GM19372 (cell line): ENCODE results near the gene TMPRSS9.
"Not testable (repeated sequence)": the region's sequence is repeated elsewhere in the genome, so short reads cannot be mapped to it uniquely, and the experiment has no call there.

Experiments
- ATAC-seq: cut with Tn5 transposase; IDR thresholded peaks from one replicate; pipeline ENCODE4 v1.9.1; 2021; ENCODE audit warnings: mild to moderate bottlenecking, low read depth, moderate library complexity; ENCODE audit not compliant: unreplicated experiment

The TMPRSS9 gene

DNA sequence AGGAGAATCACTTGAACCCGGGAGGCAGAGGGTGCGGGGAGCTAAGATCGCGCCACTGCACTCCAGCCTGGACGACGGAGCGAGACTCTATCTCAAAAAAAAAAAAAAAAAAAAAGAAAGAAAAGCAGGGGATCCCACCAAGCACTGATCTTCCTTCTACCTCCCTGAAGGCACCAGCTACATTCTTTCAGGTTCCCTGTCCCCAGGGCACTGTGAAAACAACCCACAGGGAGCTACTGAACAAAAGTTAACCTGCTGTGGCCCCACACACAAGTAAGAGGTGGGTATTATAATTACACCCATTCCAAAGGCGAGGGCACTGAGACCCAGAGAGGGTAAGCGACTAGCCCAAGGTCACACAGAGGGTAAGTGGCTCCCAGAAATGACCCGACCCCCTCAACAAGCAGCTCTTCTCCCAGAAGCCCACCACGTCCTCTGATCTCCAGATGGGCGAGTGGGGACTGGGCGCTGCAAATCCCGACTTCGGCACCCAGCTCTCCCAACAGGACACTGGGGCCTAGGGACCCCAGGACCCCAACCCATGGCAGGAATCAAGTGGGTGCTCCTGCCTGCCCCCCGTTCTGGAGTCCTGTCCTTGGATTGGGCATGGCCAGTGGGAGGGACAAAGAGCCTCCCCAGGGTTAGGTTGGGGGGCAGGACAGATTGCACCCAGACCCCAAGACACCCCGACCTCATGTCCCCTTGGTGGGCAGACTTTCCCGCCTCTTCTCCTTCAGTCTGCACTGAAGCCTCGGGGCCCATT lies 94.3 kb downstream of the TMPRSS9 start:
- ATAC-seq, result no peak

DNA sequence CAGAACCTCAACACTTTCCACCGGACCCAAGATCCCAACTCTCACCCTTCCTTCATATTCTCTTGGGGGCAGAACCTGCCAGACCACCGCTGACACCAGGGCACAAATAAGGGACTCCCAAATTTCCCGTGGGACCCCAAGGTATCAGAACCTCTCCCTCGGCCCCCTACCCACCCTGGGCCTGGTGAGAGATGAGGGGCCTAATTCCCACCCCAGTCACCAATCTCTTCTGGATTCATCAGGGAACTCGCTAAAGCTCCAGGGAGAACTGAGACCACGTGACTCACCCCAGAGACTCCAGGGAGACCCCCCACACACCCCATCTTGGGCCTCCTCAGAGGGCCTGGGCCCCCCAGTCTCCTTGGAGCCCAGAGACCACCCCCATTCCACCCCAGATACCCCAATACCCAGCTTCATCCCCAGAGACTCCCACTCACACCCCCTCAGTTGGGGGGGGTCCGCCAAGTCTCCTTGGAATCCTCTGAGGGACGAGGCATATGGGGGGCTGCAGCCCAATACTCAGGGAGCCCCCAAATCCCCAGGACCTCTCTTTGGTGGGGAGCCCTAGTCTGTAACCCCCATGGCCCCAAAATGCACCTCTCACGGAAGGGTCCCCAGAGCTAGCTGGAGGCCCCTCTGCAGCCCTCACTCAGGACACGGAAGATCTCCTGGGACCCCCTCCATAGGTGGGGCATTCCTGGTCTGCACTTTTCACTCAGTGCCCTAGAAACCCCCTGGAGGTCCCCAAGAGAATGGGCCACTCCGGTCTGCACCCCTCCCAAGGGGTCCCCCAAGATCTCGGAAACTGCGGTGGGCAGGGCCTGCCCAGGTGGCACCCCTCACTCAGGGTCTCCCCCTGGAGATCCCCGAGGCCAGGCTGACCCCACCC lies 95.1 kb downstream of the TMPRSS9 start:
- ATAC-seq, result no peak

DNA sequence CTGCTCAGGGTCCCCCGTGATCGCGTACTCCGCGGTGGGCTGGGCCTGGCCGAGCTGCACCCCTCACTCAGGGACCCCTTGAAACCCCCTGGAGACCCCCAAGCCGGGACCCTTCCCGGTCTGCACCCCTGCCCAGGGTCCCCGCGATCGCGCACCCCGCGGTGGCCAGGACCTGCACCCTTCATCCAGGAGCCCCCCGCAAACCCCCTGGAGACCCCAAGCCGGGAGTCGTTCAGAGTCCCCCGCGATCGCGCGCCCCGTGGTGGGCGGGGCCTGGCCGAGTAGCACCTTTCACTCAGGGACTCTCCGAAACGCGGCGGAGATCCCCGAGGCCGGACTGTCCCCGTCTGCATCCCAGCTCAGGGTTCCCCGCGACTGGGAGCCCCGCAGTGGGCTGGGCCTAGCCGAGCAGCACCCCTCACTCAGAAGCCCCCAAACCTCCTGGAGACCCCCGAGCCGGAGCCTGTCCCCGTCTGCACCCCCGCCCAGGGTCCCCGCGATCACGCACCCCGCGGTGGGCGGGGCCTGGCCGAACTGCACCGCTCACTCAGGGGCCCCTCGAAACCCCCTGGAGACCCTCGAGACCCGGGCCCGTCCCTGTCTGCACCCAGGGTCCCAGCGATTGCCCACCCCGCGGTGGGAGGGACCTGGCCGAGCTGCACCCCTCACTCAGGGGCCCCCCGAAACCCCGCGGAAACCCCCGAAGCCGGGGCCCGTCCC lies 95.9 kb downstream of the TMPRSS9 start:
- ATAC-seq, result peak; percentile 31

DNA sequence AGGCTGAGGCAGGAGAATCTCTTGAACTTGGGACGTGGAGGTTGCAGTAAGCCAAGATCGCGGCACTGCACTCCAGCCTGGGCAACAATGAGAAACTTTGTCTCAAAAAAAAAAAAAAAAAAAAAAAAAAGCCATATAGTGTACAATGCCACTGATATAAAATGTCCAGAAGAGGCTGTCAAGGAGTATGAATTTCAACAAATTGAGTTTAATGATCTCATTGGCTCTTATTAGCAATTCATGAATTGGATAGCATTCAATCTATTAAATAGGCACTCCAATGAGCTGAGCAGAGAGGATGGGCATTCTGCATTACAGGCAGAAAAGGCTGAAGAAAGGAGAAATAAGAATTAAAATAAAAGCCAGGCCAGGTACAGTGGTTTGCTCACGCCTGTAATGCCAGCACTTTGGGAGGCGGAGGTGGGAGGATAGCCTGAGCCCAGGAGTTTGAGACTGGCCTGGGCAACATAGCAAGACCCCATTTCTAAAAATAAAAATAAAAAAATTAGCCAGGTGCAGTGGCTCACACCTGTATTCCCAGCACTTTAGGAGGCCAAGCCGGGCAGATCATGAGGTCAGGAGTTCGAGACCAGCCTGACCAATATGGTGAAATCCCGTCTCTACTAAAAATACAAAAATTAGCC lies 97.5 kb downstream of the TMPRSS9 start:
- no peak for ATAC-seq

DNA sequence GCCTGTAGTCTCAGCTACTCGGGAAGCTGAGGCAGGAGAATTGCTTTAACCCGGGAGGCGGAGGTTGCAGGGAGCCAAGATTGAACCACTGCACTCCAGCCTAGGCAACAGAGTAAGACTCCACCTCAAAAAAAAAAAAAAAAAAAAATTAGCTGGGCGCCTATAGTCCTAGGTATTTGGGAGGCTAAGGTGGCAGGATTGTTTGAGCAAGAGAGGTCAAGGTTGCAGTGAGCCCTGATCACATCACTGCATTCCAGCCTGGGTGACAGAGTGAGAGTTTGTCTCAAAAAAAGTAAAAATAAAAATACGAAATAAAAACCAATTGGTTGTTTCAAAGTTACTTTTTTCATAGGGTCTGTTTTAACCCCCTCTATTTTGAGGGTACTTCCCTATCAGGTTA lies 98.0 kb downstream of the TMPRSS9 start:
- no peak for ATAC-seq

DNA sequence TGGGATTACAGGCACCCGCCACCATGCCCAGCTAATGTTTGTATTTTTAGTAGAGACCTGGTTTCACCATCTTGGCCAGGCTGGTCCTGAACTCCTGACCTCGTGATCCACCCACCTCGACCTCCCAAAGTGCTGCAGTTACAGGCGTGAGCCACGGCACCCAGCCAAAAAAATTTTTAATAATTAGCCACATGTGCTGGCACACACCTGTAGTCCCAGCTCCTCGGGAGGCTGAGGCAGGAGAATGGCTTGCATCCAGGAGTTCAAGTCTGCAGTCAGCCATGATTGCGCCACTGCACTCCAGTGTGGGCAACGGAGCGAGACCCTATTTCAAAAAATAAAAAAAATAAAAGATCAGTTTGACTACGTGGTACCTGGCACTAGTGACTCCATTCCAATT lies 98.7 kb downstream of the TMPRSS9 start:
- not testable (repeated sequence) for ATAC-seq

DNA sequence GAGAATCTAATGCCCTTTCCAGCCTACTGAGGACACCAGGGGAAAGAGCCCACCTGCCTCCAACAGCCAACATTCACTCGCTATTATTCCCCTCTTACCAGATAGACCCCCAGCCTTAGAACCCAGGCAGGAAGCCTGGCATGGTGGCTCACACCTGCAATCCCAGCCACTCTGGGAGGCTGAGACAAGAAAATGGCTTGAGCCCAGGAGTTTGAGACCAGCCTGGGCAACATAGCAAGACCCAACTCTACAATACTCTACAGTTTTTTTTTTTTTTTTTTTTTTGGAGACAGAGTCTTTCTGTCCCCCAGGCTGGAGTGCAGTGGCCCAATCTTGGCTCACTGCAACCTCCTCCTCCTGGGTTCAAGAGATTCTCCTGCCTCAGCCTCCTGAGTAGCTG lies 100.2 kb downstream of the TMPRSS9 start:
- no peak for ATAC-seq

DNA sequence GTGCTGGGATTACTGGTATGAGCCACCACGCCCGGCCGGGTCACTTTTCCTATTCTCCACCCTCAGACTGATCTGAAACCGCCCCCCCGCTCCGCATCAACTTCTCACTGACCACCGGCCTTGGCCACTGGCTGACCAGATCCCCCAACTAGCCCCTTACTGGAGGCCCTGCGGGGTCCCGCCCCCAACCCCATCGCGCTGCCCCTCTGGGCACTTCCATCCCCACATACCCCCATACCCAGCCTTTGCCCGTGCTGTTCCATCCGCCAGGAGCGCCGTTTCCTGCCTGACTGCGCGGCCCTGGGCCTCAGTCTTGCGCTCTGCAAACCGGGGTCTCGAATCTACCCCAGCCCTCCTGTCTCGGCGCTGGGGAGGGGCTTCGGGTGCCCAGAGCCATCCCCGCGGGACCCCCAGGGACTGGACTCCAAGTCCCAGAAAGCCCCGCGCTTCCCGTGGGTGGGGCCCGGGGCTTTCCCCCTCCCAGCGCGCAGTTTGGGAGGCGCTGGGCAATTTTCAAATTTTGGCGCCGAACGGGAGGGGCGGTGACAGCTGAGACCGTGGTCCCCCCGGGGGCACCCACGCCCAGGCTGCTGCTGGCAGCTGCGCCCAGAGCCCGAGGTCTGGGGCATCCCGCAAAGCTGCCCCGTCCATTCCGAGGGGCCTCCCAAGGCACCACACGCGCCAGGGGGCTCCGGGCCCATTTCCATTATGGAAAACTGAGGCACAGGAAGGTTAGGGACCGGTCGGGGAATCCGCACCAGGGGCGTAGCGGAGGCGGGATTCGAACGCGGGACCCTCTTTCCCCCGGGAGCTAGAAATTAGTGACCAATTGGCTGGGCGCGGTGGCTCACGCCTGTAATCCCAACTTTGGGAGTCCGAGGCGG lies 101.9 kb downstream of the TMPRSS9 start:
- no peak for ATAC-seq

DNA sequence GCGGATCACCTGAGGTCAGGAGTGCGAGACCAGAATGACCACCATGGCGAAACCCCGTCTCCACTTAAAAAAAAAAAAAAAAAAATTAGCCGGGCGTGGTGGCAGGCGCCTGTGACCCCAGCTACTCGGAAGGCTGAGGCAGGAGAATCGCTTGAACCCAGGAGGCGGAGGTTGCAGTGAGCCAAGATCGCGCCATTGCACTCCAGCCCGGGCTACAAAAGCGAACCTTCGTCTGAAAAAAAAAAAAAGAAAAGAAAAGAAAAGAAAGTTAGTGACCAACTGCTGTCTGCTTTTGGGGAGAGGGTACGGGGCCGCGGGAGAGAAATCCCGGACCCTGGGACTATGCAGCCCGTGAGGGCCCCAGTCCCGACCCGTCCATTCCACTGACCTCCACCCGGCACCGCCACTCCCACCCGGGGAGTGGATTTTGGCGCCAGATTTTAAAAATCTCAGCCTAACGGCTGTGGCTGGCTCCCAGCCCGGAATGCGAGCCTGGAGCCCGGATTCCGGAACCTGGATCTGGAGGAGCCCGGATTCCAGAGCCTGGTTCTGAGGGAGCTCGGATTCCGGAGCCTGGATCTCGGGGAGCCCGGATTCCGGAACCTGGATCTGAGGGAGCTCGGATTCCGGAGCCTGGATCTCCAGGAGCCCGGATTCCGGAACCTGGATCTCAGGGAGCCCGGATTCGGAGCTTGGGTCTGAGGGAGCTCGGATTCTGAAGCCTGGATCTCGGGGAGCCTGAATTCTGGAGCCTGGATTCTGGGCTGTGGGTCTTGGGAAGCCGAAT lies 102.8 kb downstream of the TMPRSS9 start:
- no peak for ATAC-seq

DNA sequence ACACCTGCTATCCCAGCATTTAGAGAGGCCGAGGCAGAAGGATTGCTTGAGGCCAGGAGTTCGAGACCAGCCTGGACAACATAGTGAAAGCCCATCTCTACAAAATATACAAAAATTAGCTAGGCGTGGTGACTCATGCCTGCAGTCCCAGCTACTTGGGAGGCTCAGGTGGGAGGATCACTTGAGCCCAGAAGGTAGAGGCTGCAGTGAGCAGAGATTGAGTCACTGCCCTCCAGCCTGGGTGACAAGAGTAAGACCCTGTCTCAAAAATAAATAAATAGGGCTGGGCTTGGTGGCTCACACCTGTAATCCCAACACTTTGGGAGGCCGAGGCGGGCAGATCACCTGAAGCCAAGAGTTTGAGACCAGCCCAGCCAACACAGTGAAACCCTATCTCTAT lies 103.6 kb downstream of the TMPRSS9 start:
- not testable (repeated sequence) for ATAC-seq

DNA sequence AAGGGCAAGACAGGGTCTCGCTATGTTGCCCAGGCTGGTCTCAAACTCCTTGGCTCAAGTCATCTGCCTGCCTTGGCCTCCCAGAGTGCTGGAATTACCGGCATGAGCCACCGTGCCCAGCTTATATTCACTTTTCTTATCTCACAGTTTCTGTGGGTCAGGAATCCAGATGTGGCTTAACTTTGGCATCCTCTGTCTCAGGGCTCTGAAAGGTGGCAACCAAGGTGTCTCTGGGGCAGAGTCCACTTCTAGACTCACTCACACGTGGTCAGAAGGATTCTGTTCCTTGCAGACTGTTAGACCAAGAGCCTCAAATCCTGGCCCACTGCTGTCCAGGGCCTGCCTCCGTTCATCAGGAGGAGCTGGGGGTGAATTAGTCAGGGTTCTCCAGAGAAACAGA lies 104.3 kb downstream of the TMPRSS9 start:
- ATAC-seq, result no peak

DNA sequence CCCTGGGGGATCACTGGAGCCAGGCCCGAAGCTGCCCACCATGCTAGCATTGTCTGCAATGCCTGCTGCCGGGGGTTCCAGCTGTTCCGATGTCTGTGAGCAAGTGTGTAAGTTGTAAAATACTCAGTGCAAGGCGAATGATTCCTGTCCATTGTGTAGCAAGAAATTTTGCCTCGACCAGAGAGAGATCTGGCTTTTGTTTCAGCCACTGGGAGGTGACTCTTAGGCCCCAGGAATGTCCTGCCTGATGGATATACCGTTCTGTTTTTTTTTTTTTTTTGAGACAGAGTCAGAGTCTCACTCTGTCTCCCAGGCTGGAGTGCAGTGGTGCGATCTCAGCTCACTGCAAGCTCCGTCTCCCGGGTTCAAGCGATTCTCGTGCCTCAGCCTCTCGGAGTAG lies 108.5 kb downstream of the TMPRSS9 start:
- no peak for ATAC-seq

DNA sequence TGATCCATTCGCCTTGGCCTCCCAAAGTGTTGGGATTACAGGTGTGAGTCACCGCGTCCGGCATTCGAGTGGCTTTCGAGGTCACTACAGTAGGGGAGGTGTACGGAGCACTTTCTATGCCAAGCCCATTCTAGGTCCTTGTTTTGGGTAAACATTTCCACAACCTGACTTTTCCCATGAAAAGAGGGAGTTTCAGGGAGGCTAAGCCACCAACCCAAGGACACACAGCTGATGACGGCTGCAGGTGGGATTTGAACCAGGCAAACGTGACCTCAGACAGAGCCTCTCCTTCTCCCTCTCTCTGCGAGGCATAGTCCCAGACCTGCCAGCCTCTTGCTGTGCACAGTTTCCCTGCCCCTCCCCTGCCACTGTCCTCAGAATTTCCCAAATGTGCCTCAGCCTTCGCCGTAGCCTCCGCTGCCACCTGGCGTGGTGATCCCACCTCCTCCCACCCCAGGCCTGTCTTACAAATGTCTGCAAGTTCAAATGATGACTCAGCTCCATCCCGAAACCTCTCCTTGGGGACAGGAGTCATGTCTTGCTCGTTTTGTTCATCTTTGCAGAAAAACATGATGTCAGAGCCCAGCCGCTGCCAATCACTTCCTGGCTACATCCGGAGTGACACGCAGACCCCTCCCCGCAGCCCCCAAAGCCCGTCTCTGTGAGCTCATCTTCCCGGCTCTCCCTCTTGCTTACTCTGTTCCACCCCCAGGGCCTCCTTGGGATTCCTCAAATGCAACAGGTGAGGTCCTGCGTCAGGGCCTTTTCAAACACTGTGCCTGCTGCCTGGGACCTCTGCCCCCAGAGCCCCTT lies 109.2 kb downstream of the TMPRSS9 start:
- no peak for ATAC-seq

DNA sequence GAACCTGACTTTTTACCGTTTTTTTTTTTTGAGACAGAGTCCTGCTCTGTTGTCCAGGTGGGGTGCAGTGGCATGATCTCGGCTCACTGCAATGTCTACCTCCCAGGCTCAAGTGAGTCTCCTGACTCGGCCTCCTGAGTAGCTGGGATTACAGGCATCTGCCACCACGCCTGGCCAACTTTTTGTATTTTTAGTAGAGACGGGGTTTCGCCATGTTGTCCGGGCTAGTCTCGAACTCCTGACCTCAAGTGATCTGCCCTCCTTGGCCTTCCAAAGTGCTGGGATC lies 109.8 kb downstream of the TMPRSS9 start:
- ATAC-seq, result not testable (repeated sequence)

DNA sequence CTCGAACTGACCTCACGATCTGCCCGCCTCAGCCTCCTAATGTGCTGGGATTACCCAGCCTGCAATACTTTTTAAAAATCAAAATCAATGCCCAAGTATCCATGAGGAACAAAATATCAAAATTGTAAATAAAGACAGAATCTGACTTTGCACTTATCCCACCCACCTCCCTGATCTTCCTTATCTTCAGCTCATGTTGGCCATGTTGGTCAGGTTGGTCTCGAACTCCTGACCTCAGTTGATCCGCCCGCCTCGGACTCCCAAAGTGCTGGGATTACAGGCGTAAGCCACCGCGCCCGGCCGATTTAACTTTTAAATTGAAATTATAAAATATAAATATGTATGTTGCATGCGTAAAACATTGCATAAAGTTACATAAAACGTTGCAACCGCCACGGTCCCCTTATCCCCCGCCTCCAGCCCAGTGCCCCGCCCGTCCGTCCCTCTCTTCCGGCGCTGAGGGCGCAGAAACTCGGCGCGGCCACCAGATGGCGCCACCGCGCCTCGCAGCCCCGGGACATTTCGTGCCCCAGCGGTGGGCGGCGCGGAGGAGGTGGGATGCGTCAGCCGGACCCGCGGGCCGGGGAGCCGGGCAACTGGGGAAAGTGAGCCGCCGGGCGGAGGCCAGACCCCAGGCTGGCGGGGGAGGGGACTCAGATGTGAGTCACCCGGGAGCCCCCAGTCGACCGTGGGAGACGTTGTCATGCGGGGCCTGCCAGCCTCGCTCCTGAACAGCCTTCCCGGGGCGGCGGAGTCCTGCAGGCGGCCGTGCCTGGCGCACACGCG lies 114.4 kb downstream of the TMPRSS9 start:
- no peak for ATAC-seq

DNA sequence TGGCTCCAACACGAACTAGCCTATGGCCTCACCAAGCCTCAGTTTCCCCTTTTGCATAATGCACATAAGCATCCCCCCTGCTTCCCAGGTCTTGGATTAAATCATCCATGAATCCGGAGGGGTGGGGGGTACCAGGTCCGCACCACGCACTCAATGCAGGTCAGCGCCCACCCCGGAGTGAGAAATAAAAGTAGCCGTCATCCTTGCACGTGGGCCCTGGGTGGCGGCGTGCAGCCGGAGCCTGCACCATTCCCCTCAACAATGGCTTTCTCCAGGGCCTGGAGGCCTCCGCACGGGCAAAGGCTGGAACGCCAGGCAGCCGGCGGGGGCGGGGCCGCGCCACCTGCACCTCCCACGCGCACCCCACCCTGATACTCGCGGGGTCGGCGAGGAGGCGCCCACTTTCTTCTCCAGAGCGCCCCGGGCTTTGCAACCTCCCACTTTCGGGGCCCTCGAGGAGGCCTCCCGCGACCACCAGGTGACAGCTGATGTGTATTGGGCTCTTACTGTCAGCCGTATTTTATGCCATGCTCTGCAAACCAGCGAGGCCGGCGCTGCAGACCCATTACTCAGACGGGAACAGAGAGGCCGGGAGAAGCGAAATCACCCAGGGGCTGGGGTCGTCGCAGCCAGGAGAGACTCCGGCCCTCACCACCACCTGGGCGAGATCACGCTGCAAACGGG lies 115.1 kb downstream of the TMPRSS9 start:
- no peak for ATAC-seq
